ENCODE data around the gene LIFR. TPM values are rescaled to one million over a fixed set of nuclear protein-coding genes. Genes with fewer than 3 reads are reported as not detected.

The LIFR gene, protein sequence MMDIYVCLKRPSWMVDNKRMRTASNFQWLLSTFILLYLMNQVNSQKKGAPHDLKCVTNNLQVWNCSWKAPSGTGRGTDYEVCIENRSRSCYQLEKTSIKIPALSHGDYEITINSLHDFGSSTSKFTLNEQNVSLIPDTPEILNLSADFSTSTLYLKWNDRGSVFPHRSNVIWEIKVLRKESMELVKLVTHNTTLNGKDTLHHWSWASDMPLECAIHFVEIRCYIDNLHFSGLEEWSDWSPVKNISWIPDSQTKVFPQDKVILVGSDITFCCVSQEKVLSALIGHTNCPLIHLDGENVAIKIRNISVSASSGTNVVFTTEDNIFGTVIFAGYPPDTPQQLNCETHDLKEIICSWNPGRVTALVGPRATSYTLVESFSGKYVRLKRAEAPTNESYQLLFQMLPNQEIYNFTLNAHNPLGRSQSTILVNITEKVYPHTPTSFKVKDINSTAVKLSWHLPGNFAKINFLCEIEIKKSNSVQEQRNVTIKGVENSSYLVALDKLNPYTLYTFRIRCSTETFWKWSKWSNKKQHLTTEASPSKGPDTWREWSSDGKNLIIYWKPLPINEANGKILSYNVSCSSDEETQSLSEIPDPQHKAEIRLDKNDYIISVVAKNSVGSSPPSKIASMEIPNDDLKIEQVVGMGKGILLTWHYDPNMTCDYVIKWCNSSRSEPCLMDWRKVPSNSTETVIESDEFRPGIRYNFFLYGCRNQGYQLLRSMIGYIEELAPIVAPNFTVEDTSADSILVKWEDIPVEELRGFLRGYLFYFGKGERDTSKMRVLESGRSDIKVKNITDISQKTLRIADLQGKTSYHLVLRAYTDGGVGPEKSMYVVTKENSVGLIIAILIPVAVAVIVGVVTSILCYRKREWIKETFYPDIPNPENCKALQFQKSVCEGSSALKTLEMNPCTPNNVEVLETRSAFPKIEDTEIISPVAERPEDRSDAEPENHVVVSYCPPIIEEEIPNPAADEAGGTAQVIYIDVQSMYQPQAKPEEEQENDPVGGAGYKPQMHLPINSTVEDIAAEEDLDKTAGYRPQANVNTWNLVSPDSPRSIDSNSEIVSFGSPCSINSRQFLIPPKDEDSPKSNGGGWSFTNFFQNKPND
- total RNA-seq, result 8.1 and 8.9 TPM in 2 replicates
- long read RNA-seq, partial matches to known transcripts, result 1 of 4 reads
- long read RNA-seq, other reads (novel, unspliced or antisense), result 3 of 4 reads

- Mint-ChIP-seq H3K4me1 (ENCODE audit: unreplicated experiment) (peaks cover 20% of the 10 kb centered on the region), H3K36me3 (ENCODE audit: unreplicated experiment) (no peaks in the 10 kb centered on the region), H3K4me3 (ENCODE audit: unreplicated experiment) (peak within 1 kb of the TSS; percentile 89), H3K27ac (ENCODE audit: unreplicated experiment) (peak within 1 kb of the TSS; percentile 87), H3K9me3 (ENCODE audit: unreplicated experiment) (no peaks in the 10 kb centered on the region), H3K27me3 (ENCODE audit: unreplicated experiment) (peaks cover 6% of the 10 kb centered on the region)
- peak; percentile 91 for DNase-seq (ENCODE audit: extremely low spot score, unreplicated experiment)
- TF ChIP-seq, protein P1, sequence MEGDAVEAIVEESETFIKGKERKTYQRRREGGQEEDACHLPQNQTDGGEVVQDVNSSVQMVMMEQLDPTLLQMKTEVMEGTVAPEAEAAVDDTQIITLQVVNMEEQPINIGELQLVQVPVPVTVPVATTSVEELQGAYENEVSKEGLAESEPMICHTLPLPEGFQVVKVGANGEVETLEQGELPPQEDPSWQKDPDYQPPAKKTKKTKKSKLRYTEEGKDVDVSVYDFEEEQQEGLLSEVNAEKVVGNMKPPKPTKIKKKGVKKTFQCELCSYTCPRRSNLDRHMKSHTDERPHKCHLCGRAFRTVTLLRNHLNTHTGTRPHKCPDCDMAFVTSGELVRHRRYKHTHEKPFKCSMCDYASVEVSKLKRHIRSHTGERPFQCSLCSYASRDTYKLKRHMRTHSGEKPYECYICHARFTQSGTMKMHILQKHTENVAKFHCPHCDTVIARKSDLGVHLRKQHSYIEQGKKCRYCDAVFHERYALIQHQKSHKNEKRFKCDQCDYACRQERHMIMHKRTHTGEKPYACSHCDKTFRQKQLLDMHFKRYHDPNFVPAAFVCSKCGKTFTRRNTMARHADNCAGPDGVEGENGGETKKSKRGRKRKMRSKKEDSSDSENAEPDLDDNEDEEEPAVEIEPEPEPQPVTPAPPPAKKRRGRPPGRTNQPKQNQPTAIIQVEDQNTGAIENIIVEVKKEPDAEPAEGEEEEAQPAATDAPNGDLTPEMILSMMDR (IDR thresholded peaks at IDR 0.05), result no peak
Measured at GRCh38 chr5:38556599-38557307, at the start of gene LIFR. Gene LIFR (minus strand): TSS chr5:38556646. CDS start chr5:38530647, 25,999 bp downstream.

DNA sequence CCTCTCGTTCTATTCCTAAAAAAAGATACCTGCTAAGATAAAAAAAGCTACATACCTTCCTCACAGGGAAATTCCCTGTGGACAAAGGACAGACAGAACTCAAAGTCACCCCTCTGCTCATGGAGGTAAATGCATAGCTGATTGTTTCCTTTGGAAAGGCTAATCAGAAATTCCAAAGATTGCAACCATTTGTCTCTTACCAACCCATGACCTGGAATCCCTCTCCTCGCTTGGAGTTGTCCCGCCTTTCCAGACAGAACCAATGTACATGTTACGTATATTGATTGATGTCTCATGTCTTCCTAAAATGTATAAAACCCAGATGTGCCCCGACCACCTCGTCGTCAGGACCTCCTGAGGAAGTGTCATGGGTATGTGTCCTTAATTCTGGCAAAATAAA is 49.2 kb upstream of the LIFR start:
- H3K36me3 Mint-ChIP-seq (ENCODE audit: unreplicated experiment), result no peaks in the 10 kb centered on the region
- no peak overlapping the region for H3K4me3 Mint-ChIP-seq (ENCODE audit: unreplicated experiment)
- TF ChIP-seq, protein P1 (IDR thresholded peaks at IDR 0.05), result no peak
- no peak for DNase-seq (ENCODE audit: extremely low spot score, unreplicated experiment)
- no peak overlapping the region for H3K27ac Mint-ChIP-seq (ENCODE audit: unreplicated experiment)
- H3K4me1 Mint-ChIP-seq (ENCODE audit: unreplicated experiment), result peaks cover 23% of the 10 kb centered on the region
- peaks cover 14% of the 10 kb centered on the region for H3K27me3 Mint-ChIP-seq (ENCODE audit: unreplicated experiment)
- no peaks in the 10 kb centered on the region for H3K9me3 Mint-ChIP-seq (ENCODE audit: unreplicated experiment)

DNA sequence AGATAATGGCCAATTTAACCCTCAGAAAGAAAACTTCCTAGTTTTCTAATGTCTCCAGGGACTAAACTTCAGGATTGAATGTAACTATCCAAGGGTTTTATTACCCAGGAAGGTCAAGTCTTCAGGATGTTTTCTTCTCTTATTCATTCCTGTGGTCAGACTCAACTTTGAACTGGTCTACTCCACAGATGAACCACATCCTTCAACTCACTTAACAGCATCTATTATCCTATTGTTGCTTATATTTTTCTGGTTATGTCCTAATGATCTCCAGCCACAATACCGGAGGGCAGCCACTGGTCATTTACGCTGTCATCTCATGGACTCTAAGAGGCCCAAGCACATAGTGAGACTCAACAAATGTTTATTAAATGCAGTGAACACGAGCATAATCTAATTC is 47.2 kb upstream of the LIFR start:
- DNase-seq (ENCODE audit: extremely low spot score, unreplicated experiment), result no peak
- Mint-ChIP-seq H3K4me3 (ENCODE audit: unreplicated experiment) (no peak overlapping the region), H3K9me3 (ENCODE audit: unreplicated experiment) (no peaks in the 10 kb centered on the region), H3K36me3 (ENCODE audit: unreplicated experiment) (no peaks in the 10 kb centered on the region), H3K27ac (ENCODE audit: unreplicated experiment) (no peak overlapping the region), H3K27me3 (ENCODE audit: unreplicated experiment) (peaks cover 12% of the 10 kb centered on the region), H3K4me1 (ENCODE audit: unreplicated experiment) (peaks cover 32% of the 10 kb centered on the region)
- TF ChIP-seq, protein P1 (IDR thresholded peaks at IDR 0.05), result no peak

- no peak for DNase-seq (ENCODE audit: extremely low spot score, unreplicated experiment)
- Mint-ChIP-seq H3K27me3 (ENCODE audit: unreplicated experiment) (peaks cover 12% of the 10 kb centered on the region), H3K27ac (ENCODE audit: unreplicated experiment) (no peak overlapping the region), H3K36me3 (ENCODE audit: unreplicated experiment) (no peaks in the 10 kb centered on the region), H3K9me3 (ENCODE audit: unreplicated experiment) (no peaks in the 10 kb centered on the region), H3K4me3 (ENCODE audit: unreplicated experiment) (no peak overlapping the region), H3K4me1 (ENCODE audit: unreplicated experiment) (peaks cover 29% of the 10 kb centered on the region)
- TF ChIP-seq, protein P1 (IDR thresholded peaks at IDR 0.05), result no peak
Measured at GRCh38 chr5:38602641-38603040, 46.2 kb upstream of the LIFR start.
